Ovary (tissue), 3 donors: ENCODE results near the gene DCST1.

ENCODE experiments used
- POLR2A ChIP-seq: fragments of 450-650 bp; IDR thresholded peaks from one replicate; pipeline ENCODE4 v1.6.1; 2017; ENCODE audit warnings: antibody characterized with exemption, mild to moderate bottlenecking, moderate library complexity
- TF ChIP-seq, protein P1 (sequence below), 3 donors: fragments of 450-650 bp in 2 of 3; fragments of 200-600 bp in 1 of 3; IDR thresholded peaks; one replicate each; pipeline versions ENCODE4 v1.5.1 to v1.8.0; 2016 to 2022; ENCODE audit warnings: antibody characterized with exemption in 3 of 3, mild to moderate bottlenecking in 1 of 3
- donor health status: DM: no; HTN: no; CAD: no.

DNA sequence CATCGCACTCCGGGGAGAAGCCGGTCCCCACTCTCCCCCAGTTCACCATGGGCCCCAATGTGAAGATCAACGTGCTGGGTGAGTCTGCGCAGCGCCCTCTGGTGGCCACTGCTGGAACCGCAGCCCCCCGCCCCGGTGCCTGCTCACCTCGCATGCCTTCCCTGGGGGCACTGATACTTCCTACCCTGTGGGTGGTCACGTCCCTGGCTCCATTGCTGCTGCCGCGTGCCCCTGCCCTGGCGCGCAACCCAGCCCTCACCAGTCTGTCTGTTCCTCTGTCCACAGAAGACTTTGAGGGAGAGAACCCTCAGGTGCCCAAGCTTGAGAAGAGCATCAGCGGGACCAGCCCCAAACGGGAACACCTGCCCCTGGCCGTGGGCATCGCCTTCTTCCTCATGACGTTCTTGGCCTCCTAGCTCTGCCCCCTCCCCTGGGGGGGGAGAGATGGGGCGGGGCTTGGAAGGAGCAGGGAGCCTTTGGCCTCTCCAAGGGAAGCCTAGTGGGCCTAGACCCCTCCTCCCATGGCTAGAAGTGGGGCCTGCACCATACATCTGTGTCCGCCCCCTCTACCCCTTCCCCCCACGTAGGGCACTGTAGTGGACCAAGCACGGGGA lies 52.6 kb downstream of the DCST1 start:
- TF ChIP-seq, protein P1, sequence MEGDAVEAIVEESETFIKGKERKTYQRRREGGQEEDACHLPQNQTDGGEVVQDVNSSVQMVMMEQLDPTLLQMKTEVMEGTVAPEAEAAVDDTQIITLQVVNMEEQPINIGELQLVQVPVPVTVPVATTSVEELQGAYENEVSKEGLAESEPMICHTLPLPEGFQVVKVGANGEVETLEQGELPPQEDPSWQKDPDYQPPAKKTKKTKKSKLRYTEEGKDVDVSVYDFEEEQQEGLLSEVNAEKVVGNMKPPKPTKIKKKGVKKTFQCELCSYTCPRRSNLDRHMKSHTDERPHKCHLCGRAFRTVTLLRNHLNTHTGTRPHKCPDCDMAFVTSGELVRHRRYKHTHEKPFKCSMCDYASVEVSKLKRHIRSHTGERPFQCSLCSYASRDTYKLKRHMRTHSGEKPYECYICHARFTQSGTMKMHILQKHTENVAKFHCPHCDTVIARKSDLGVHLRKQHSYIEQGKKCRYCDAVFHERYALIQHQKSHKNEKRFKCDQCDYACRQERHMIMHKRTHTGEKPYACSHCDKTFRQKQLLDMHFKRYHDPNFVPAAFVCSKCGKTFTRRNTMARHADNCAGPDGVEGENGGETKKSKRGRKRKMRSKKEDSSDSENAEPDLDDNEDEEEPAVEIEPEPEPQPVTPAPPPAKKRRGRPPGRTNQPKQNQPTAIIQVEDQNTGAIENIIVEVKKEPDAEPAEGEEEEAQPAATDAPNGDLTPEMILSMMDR (IDR thresholded peaks at IDR 0.05), result peak; percentile 84 to 90 (median 87)
- no peak for TF ChIP-seq POLR2A
